Measurements from ENCODE around the gene REX1BD.

- TF ChIP-seq CTCF (IDR thresholded peaks at IDR 0.05; ENCODE audit: low read depth, low read length) (no peak), MAX (IDR thresholded peaks at IDR 0.05; ENCODE audit: low read depth, low read length) (peak; percentile 98), POLR2A (IDR thresholded peaks at IDR 0.05; ENCODE audit: extremely low read depth, insufficient read length) (no peak), MYC (IDR thresholded peaks at IDR 0.05; ENCODE audit: low read depth, low read length) (peak; percentile 95)
These were observed 1.0 kb downstream of the REX1BD start for GRCh38 chr19:18589380-18590272.
